HG03575 (cell line): ENCODE measurements around the gene ARL8B.
"Not testable (repeated sequence)": the region's sequence is repeated elsewhere in the genome, so short reads cannot be mapped to it uniquely, and the experiment has no call there.

Experiments
- ATAC-seq: cut with Tn5 transposase; IDR thresholded peaks from one replicate; pipeline ENCODE4 v1.9.1; 2021; ENCODE audit not compliant: unreplicated experiment, insufficient number of reproducible peaks, low FRiP score; ENCODE audit errors: extremely low read depth

ARL8B gene

GRCh38 chr3:5140230-5140621 lies 18.1 kb downstream of the ARL8B start:
- peak; percentile 43 for ATAC-seq

DNA sequence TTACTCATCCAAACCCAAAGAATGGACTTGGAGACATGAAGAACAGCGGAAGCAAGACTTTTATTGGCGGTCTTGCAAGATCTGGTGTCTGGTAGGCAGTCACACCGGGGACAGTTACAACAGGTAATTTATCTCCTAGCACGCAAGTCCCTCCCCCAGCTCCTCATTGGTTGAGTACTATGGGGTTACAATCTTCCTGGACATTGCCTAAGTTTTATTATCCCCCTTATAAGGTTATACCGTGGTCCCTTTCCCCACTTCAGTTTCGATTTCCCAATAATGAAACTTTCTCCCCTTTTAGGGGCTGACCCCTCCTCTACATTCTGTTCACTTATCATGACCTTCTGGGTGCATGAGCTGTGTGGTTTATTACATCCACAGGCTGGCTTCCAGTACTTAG lies 18.7 kb downstream of the ARL8B start:
- no peak for ATAC-seq

GRCh38 chr3:5141760-5142159 lies 19.7 kb downstream of the ARL8B start:
- no peak for ATAC-seq

DNA sequence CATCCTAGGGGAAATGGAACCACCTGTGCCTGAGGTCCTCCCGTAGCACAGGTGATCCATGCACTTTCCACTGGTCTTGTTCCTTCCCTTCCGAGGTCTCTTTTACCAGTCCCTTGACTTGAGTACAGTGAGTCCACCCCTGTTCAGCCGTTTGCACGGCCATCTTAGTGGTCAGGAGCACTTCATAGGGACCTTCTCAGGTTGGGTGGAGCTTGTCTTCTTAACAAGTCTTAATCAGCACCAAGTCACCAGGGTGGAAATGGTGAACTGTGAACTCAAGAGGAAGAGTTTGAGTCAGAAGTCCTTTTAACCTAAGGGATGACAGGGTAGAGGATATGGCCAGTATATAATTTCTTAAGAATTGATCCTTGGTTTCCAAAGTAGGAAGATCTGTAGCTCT lies 21.4 kb downstream of the ARL8B start:
- no peak for ATAC-seq

DNA sequence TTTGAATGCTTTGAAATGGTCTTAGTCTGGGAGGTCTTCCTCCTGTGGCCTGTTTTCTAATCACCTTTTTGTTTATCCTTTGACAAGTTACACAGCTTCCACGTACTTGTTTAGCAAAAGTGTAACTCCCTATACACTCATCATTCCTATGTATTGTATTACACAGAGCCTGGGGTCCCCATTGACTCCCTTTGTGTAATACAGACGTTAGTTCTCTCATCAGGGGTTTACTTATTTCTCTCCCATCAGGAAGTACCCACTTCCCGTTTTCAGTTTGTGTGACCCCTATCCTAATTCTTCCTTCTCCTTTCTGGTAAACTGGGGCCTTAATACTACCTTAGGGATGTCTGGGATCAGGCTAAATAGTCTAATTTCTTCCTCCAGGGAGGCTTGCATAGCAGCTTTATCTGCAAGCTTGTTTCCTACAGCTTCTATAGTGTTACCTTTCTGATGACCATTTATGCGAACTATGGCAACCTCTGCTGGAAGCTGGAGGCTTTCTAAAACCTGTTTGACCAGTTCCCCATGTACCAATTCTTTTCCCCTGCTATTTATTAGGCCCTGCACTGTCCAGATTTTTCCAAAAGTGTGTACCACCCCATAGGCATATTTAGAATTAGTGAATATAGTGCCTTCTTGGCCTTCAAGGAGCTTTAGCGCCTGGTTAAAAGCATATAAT lies 22.4 kb downstream of the ARL8B start:
- no peak for ATAC-seq

DNA sequence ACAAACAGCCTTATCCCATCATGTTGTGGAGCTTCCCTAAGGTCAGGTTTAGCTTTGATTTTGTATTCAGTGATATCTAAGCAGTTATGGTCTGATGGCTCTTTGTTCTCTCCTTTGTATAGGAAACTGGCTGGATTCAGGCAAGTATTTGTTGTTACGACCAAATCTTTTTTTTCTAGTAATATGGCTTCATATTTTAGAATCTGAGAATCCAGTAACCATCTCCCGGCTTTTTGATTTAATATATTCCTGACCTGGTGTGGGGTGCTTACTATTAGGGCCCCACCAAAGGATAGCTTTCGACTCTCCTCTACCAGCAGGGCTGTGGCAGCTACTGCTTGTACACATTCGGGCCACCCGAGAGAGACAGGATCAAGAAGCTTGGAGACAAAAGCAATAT lies 23.0 kb downstream of the ARL8B start:
- ATAC-seq: no peak

DNA sequence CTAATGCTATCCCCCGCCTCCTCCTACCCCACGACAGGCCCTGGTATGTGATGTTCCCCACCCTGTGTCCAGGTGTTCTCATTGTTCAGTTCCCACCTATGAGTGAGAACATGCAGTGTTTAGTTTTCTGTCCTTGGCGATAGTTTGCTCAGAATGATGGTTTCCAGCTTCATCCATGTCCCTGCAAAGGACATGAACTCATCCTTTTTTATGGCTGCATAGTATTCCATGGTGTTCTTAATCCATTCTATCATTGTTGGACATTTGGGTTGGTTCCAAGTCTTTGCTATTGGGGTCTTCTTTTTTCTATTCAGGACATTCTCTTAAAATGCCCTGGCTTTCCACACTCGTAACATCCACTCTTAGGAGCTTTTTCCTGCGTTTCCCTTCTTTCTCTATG lies 25.1 kb downstream of the ARL8B start:
- not testable (repeated sequence) for ATAC-seq

GRCh38 chr3:5149306-5149880 lies 27.3 kb downstream of the ARL8B start:
- no peak for ATAC-seq

DNA sequence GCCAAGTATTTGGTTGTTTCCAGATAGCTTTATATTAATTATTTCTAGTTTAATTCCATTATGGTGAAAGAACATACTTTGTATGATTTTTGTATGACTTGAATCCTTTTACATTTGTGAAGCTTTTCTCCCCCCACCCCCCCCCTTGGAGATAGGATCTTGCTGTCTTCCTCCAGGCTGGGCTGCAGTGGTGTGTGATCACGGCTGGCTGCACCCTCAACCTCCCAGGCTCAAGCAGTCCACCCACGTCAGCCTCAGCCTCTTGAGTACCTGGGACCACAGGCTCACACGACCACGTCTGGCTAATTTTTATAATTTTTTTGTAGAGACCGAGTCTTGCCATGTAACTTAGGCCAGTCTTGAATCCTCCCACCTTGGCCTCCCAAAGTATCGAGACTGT lies 29.5 kb downstream of the ARL8B start:
- ATAC-seq: no peak

DNA sequence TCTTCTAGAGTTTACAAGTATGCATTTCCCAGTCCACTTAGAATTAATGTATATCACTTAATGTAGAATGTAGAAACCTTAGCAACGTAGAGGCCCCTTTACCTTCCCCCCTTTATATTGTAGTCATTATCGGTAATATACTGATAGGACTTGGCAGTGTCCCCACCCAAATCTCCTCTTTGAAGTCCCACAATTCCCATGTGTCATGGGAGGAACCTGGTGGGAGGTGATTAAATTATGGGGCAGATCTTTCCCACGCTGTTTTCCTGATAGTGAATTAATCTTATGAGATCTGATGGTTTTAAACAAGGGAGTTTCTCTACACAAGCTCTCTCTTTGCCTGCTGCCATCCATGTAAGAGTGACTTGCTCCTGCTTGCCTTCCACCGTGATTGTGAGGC lies 31.0 kb downstream of the ARL8B start:
- no peak for ATAC-seq

GRCh38 chr3:5155241-5155640 lies 33.1 kb downstream of the ARL8B start:
- ATAC-seq: no peak

DNA sequence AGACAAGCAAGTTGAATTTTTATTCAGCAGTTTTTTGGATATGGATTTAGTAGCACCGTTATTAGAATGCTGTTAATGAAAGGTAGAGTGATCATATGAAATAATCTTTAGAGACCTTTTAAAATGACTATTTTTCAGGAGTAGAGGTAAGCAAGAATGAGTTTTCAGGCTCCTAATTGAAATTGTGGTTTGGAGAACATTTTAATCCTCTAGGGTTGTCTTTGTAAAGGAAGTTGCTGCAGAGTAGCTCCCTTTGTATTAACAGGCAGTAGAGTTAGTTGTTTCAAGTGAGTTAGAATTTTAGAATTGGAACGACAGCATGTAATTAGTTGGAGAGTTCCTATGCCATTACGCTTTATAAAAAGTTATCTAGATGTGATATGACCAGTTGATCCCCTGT lies 38.2 kb downstream of the ARL8B start:
- no peak for ATAC-seq

DNA sequence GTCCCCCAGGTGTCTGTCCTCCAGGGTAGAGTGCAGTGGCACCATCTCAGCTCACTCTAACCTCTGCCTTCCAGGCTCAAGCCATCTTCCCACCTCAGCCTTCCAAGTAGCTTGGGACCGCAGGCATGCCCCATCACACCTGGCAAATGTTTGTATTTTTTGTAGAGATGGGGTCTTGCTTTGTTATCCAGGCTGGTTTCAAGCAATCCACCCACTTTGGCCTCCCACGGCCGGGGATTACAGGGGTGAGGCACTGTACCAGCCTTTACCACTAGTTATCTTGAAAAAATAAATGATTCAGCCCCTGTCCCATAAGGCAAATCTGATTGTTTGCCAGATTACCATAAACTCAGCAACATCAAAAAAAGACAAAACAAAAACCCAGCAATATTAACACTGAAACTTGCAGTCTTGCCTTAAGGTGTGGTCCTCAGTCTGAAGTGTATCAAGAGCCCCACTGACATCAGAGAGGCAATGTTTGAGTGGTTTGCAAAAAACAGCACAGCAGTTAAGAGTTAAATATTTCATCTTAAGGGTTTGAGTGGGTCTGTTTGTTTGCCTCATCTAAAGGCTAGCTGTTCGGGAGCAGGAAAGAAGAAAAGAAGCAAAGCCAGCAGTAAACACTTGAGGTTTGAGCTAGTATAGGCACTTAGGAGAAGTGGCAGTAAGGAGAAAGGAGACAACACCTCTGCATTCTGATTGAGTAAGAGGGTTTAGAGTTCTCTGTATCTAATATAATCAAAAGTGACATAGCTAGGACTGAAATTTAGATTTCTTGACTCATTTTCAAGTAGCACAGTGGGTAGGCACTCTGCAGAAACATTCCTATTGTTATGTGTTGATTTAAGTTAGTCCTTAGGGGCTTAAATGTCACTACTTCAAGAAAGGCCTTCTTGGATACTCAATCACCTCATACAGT lies 39.1 kb downstream of the ARL8B start:
- ATAC-seq: no peak

DNA sequence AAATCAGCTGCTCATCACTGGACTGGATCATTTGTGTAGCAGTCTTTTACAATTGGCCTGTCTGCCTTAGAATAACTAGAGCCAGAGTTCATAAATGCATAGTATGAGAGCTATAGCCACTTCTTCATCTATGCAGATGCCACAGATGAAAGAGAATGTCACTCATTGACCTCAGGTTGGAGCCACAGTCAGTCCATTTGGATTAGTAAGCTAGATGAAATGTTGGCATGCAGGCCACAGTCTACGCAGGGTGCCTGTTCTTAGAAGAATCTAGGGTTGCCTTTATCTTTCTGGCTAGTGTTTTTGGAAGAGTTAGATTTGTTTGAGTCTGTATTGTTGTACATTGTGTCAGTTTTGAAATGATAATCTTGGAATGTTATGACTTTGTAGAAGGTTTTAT lies 40.0 kb downstream of the ARL8B start:
- no peak for ATAC-seq

DNA sequence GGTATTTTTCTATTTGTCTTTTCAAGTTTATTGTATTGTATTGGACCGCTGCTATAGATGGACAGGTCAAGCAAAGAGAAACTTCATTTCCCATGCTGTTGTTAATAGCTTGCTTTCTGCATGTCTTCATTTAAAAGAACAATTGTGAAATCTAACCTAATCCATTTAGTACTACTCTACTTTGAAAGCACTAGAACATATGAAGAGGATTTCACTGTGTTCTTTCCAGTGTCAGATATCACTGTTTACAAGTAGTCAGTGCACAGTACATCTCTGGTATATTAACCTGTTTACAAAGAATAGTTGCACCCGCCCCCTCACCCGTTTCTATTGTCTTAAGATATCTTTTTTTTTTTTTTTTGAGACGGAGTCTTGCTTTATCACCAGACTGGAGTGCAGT lies 43.6 kb downstream of the ARL8B start:
- ATAC-seq: no peak

- ATAC-seq: no peak
Measured at GRCh38 chr3:5166846-5167245, 44.8 kb downstream of the ARL8B start.

DNA sequence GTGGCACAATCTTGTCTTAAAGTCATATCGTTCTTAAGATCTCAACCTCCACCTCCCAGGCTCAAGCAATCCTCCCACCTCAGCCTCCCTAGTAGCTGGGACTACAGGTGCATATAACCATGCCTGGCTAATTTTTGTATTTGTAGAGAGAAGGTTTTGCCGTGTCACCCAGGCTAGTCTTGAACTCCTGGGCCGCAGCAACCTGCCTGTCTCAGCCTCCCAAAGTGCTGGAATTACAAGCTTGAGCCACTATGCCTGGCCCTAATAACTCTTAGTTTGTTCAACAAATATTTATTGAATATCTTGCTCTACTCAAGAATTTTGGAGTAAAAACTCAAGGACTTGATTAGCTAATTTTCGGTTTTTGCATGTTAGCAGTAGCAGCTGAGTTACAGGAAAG lies 46.0 kb downstream of the ARL8B start:
- ATAC-seq: no peak

- ATAC-seq: no peak
Measured at GRCh38 chr3:5169807-5170206, 47.7 kb downstream of the ARL8B start.

- ATAC-seq: no peak
Measured at GRCh38 chr3:5170975-5171374, 48.9 kb downstream of the ARL8B start.

DNA sequence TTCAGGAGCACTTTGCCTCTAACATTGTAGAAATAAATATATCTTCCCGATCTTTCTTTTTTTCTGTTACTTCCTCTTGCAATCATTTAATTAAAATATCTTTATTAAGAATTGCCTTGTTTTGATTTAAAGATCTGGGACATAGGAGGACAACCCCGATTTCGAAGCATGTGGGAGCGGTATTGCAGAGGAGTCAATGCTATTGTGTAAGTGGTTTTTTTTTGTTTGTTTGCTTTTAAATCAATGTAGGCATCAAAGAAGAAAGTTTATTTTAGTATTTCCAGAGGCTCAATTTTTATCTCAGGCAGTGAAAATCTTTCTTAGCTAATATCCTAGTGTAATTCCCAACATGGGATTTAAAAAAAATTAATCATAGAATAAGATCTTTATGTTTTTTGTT lies 49.9 kb downstream of the ARL8B start:
- no peak for ATAC-seq
